HPDE6-E6E7 (cell line): ENCODE data around the gene AHR.
A peak's percentile ranks its signal among the peaks of the same experiment; 100 is the strongest.

Source experiments
- DNase-seq: peaks from one replicate; pipeline ENCODE4 v3.0.0; 2011; ENCODE audit warnings: missing footprints; ENCODE audit errors: extremely low spot score

AHR gene

DNA sequence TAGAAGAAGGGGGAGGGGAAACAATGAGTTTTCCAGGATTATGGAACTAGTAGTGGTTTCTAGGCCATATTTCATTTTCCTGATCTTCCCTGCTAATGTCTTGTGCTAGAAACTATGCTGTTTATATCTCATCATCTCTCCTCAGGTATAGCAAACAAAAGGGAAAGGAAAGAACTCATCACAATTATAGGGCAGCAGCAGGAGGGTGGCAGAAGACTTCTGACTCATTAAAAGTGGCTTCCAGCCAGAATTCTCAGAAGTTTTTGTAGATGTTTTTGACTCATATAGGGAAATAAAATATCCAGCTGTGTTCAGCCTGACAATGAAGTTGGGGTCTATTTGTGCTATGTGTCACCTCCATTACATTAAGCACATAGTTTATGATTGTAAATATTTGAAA is 6.5 kb downstream of the AHR start:
- DNase-seq, result peak; percentile 58

DNA sequence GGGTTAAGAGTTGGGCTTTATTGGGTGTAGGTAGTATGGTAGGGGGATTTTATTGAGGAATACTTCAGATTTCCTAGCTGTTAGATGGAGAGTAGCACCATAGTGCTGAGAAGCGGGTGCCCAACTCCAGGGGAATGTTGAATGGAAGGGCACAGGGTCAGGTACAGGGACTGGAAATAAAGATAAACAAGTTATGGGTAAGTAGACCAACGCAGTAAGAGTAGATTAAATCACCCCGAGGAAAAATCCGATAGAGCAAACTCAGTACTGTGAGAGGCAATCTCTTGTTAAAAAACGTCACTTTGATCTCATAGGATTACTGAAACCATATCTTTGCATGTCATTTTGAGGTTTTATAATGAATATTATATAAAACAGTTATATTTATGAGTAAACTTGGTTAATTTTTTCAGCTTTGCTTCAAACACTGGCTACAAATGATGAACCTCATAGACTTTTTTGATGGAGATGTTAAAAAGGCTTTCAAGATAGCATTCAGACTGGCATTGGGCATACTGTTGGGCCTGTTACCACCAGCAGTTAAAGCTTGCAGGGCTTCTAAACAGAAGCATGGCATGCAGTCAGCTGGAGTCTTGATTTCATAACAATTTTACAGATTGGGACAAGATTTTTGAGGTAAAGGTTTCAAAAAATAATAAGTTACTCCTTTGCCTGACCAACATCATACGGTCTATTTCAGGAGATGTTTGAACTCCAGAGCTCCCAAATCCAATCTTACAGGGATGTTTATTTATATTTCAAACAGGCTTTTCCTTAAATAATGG is 7.1 kb downstream of the AHR start:
- no peak for DNase-seq

- no peak for DNase-seq
Measured at GRCh38 chr7:17307000-17307399, 8.5 kb downstream of the AHR start.

DNA sequence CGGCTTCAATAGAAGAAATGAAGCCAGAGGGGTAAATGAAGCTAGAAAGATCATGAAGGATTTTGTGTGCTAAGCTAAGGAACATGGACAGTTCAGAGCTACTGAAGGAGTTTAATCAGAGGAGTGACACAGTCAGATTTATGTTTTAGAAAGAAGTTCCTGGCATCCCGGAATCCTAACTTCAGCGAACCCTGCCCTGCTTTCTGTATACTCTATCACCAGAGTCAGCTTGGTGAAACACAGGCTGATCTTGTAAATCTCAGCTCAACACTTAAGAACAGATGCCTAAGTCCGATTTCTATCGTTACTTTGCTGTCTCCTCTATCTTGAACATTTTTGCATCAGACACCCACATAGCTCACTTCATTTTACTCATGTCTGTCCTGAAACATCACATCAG is 9.1 kb downstream of the AHR start:
- DNase-seq, result no peak

DNA sequence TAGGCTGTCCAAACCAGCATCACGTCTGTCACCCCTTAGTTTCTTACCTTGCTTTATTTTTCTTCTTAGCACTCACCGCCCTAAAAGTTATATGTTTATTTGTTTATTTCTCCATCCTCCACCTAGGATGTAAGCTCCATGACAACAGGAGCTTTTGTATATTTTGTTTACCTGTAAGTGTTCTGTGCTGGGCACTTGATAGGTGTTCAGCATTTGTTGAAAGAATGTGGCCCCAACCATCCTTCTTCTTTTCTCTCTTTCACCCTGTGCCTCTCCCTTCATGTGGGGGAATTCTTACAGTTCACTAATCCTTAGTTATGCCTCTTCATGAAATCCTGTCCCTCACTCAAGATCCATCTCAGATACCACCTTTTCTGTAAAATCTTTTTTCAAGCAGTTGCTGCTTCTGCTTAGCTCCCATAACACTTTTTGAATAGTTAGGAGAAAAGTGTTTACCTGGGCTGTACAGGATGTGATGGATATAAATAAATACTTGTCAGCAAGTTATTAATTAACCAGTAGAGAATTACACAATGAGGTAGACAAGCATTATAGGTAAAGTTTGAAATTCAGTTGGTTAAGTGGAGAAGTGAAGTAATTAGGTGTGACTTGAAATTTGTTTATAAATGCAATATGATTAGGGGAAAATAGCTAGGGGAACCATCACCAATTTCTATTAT is 9.7 kb downstream of the AHR start:
- DNase-seq, result no peak

GRCh38 chr7:17311194-17311593 is 12.7 kb downstream of the AHR start:
- DNase-seq, result no peak

DNA sequence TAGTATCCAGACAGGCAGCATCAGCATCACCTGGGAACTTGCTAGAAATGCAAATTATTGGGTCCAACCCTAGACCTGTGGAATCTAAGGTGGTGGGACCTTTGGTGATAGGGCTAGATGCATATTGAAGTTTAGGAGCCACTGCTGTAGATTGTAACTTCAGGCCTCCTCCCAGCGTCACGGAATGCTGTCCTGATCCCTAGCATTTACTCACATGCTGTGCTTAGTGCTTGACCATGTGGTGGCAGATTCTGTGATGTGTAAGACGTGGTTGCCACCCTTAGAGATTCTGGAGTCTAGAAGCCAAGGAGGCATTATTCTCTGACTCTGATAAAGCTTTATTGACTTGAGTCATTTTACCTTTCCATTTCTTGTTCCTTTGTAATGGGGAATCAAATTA is 13.5 kb downstream of the AHR start:
- DNase-seq, result no peak

DNA sequence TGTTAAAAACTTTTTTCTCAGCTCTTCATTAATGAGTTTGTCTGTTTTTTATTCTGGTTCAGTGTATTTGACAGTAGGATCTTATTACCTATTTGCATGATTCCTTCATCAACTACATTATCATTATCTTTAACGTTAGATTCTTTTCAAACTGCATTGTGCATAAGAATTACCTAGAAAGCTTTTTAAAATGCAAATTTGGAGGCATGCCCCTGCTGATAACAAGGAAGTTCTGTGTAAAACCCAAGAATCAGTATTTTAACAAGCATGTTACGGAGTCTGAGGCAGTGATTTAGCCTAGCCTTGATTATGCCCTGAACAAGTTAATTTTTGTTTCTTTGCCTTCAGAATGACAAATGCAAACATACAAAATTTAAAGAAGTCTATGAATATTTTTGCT is 14.2 kb downstream of the AHR start:
- DNase-seq, result no peak

DNA sequence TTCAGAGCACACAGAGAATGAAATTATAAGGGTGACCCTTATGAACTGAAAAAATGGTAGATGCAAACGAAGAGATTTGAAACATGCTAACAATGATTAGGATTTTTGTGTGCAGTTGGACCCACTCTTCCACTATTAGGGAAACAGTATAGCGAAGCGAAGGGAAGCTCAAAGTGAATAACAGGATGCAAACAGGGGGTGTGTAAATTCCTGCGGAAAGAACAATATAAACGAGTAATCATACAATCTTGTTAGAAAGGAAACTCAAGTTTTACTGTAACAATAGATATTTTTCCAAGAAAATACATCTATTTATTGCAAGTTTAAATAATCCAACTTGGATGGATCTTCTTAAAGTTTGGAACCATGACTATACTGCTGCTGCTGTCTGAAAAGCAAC is 14.7 kb downstream of the AHR start:
- no peak for DNase-seq

- DNase-seq, result no peak
Measured at GRCh38 chr7:17315974-17316373, 17.5 kb downstream of the AHR start.

DNA sequence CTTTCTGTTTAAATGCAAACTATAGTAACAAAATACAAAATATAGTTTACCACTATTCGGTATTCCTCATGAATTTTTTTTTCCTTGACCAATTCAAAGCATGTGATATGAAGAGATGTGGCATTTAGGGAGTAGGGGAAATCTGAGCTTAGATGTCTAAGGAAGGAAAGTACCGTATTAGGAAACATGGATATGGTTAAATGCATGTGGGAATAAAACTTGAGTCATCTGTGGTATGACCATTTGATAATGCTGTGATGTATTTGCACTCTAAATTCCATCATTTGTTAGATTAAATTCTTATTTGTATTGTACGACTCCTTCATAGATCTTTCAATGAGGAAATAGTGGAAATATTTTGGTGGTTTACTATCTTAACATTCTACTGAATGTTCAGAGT is 19.7 kb downstream of the AHR start:
- DNase-seq, result no peak

DNA sequence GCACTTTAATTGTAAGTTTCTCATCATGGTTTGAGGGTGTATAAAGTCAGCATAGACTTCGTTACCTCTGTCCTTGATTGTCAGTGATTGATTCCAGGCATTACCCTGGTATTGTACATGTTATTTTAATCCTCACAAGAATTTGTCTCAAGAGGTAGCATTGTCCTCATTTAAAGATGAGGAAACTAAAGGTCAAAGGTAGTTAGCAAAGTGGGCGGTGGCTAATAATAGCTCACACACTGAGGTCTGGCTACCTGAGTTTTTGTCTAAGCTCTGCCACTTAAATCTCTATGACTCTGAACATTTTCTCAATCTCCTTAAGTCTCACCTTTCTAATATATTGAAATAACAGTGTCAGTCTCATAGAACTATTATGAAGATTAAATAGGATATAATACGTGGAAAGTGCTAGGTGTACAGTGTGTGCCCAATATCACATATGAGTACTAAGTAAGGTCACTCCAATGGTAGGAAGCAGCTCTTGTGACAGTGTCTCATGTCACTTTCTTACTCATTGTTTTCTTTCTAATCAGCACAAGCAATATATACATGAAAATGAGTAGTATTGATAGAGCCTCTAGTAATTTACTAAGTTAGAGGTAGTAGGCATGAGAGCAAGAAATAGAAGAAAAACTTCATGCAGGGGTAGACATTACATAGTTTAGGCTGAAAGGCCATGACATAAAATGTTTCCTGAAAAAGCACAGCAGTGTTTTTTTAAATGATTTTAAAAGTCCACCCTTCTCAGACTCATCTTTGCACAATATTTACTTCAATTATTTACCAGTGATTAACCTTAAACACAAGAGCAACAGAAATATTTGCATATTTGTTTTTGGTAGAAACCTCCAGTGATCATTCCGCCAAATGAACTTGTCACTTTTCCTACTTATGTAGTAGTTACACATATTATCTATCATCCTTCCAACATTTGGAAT is 21.0 kb downstream of the AHR start:
- no peak for DNase-seq

- DNase-seq, result no peak
Measured at GRCh38 chr7:17320102-17320497, 21.6 kb downstream of the AHR start.

DNA sequence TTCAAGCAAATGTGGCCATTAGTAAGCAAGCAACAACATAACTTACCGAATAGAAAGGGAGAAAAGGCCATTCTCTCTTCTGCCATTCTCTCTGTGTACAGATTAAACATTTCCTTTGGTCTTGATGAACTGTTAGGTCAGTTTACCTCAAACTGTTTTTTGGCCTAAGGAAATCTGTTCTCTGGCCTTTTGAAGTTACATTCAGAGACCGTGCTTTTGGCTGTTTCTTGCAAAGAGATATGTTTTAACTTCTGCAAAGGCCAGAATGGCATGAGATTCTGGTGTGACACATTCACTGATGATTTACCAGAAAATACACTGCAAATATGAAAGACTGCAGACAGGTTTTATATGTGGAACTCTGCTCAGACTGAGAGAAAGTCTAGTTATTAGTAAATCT is 22.2 kb downstream of the AHR start:
- DNase-seq, result no peak

DNA sequence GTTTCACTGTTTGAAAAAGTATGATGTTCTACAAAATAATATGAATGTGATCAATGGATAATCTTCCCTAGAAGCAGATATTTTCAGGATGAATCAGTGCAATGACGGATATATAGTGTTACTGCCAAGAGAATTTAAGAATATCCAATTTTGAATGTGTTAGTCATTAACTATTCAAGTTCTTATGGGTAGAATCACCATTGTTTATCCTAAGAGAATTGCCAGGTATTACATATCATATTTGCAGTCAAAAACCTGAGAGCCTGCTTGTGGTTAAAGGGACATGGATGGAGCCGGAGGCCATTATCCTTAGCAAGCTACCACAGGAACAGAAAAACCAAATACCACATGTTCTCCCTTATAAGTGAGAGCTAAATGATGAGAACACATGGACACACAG is 26.9 kb downstream of the AHR start:
- DNase-seq, result peak; percentile 26

DNA sequence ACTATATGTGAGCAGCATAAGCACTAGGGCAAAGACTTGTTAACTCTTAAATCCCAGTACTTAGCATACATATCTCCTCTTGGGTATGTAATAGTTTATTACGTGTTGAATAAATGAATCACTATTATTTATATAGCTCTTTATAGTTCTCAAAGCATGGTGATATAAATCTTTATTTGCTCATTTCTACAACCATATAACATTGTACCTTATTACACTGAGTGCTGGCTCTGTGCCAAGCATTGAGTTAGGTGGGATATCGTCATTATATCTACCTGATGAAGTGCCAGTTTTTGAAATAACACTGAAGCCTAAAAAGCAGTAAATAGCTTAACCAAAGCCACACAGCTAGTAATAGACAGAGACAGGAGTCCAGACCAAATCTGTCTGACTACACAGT is 27.9 kb downstream of the AHR start:
- no peak for DNase-seq

DNA sequence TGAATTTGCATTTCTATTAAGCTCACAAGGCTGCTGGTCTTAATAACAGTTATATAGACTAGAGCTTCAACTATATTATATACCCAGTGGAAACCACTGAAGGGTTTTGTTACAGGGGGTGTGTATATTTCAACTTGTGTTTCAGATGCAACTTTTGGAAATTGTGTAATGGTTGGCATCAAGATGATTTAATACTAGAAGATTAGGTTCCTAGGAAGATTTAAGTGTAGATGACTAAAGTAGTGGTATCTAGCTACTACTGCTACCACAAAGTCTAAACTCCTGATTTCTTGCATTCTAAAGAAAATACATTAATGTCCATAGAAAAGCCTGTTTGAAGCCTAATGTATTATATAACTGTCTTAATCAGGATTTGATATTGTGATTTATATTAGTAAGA is 30.2 kb downstream of the AHR start:
- no peak for DNase-seq

DNA sequence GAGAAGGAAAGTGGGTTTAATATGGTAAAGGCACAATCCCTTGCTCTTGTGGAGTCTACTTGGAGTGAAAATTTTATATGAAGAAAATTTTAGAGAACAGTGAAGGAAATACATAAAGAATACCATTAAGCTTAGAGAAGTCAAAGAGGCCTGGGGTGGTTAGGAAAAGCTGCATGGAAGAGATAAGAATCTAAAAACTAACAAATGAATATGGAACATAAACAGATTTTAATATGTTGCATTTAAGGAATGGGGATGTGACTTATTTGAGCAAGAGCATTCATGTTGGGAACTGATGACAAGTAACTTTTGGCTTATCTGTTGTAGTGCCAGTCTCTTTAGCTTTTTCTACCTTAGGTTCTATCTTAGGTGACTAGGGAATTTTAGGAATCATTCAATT is 31.0 kb downstream of the AHR start:
- no peak for DNase-seq

DNA sequence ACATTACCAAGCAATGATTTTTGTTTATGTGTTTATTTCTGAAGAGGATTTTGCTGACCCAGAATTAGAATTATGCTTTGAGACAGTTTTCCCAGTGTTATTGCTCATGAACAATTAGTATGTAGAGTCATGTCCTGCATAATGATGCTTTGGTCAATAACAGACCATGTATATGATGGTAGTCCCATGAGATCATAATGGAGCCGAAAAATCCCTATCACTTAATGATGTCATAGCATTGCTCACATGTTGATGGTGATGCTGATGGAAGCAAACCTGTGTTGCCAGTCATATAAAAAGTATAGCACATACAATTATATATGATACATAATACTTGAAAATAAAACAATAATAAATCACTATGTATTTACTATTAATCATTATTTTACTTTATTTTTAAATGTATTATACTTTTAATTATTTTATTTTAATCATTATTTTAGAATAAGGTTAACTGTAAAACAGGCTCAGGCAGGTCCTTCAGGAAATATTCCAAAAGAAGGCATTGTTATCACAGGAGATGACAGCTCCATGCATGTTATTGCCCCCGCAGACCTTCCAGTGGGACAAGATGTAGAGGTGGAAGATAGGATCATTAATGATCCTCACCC is 33.5 kb downstream of the AHR start:
- no peak for DNase-seq

- no peak for DNase-seq
Measured at GRCh38 chr7:17333221-17333620, 34.8 kb downstream of the AHR start.

DNA sequence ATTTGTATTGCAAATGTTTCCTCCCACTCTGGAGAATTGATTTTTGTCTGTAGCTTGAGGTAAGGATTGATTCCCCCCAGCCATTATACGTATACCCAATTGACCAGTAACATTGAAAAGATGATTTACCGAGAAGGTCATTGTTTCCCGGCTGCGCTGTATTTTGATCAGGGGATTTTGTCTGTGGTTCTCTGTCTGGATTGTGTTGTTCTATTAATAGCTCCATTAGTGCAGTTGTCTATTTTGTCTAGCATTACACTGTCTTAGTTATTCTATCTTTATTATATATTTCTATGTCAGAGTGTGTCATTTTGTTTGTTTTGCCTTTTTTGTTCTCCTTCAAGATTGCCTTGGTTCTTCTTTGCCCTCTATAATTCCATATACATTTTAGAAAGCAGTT is 37.7 kb downstream of the AHR start:
- no peak for DNase-seq

DNA sequence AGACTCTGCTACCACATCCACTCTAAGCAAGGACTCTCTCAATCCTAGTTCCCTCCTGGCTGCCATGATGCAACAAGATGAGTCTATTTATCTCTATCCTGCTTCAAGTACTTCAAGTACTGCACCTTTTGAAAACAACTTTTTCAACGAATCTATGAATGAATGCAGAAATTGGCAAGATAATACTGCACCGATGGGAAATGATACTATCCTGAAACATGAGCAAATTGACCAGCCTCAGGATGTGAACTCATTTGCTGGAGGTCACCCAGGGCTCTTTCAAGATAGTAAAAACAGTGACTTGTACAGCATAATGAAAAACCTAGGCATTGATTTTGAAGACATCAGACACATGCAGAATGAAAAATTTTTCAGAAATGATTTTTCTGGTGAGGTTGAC is 40.7 kb downstream of the AHR start:
- no peak for DNase-seq
